ENCODE data around the gene TTC1.
"Not testable (repeated sequence)": the region's sequence is repeated elsewhere in the genome, so short reads cannot be mapped to it uniquely, and the experiment has no call there.

Gene TTC1

GRCh38 chr5:160001457-160001856, 7.5 kb upstream of the TTC1 start:
- no peak for DNase-seq

- no peak for DNase-seq
Measured at GRCh38 chr5:160007514-160007913, 1.4 kb upstream of the TTC1 start.

- not testable (repeated sequence) for DNase-seq
Measured at GRCh38 chr5:160008529-160008876, 436 bp upstream of the TTC1 start.

- DNase-seq: no peak
Measured at GRCh38 chr5:160009591-160009989, 651 bp downstream of the TTC1 start.

- DNase-seq: no peak
Measured at GRCh38 chr5:160011471-160011870, 2.5 kb downstream of the TTC1 start.

GRCh38 chr5:160014197-160014596, 5.3 kb downstream of the TTC1 start:
- DNase-seq: not testable (repeated sequence)

- DNase-seq: no peak
Measured at GRCh38 chr5:160018945-160019625, 10.1 kb downstream of the TTC1 start.

- DNase-seq: no peak
Measured at GRCh38 chr5:160020266-160020770, 11.4 kb downstream of the TTC1 start.

GRCh38 chr5:160020964-160021363, 12.0 kb downstream of the TTC1 start:
- no peak for DNase-seq

- peak; percentile 50 for DNase-seq
Measured at GRCh38 chr5:160021831-160022446, 13.0 kb downstream of the TTC1 start.

- no peak for DNase-seq
Measured at GRCh38 chr5:160023007-160023907, 14.3 kb downstream of the TTC1 start.

- no peak for DNase-seq
Measured at GRCh38 chr5:160023908-160024630, 15.1 kb downstream of the TTC1 start.

GRCh38 chr5:160029004-160029403, 20.1 kb downstream of the TTC1 start:
- DNase-seq: no peak

GRCh38 chr5:160029540-160030139, 20.7 kb downstream of the TTC1 start:
- DNase-seq: no peak

- DNase-seq: no peak
Measured at GRCh38 chr5:160030631-160031377, 21.9 kb downstream of the TTC1 start.

GRCh38 chr5:160033546-160034252, 24.8 kb downstream of the TTC1 start:
- DNase-seq: no peak

- no peak for DNase-seq
Measured at GRCh38 chr5:160036243-160036642, 27.3 kb downstream of the TTC1 start.

- DNase-seq: no peak
Measured at GRCh38 chr5:160036884-160037283, 27.9 kb downstream of the TTC1 start.

- no peak for DNase-seq
Measured at GRCh38 chr5:160039810-160040470, 31.0 kb downstream of the TTC1 start.

GRCh38 chr5:160040471-160040835, 31.5 kb downstream of the TTC1 start:
- no peak for DNase-seq

GRCh38 chr5:160042671-160043070, 33.7 kb downstream of the TTC1 start:
- no peak for DNase-seq

All from NCI-H446 treated with DMSO at 0.1 percent for 48 hours (cell line).